AG09319 (cell line): ENCODE results near the gene NUDT6.

Experiments used
- DNase-seq: peaks from one replicate; pipeline ENCODE4 v3.0.0-alpha.2; 2010; ENCODE audit warnings: low read depth; ENCODE audit errors: extremely low read depth
- TF ChIP-seq, protein P1 (sequence below): IDR thresholded peaks from 2 replicates; pipeline ENCODE4 v1.5.1; 2011; ENCODE audit warnings: low read depth, mild to moderate bottlenecking, inconsistent platforms, low read length, moderate library complexity

Gene NUDT6

DNA sequence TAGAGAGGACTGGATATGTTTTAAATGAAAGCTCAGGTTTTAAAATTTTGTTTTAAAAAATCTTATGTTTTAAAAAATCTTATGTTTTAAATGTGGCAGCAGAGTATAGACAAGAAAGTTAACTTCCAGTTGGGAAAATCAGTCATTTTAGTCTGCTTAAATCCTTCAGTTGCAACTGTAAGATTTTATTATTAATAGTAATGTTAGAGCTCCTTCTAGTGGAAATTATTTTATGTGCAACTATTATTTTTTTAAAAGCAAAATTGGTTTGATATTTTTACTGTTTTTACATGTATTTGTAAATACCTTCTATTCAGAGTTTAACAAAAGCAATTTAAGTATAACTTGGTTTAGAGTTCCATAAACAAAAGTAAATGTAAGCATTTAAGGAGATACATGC is 8.5 kb upstream of the NUDT6 start:
- DNase-seq, result no peak
- TF ChIP-seq, protein P1, sequence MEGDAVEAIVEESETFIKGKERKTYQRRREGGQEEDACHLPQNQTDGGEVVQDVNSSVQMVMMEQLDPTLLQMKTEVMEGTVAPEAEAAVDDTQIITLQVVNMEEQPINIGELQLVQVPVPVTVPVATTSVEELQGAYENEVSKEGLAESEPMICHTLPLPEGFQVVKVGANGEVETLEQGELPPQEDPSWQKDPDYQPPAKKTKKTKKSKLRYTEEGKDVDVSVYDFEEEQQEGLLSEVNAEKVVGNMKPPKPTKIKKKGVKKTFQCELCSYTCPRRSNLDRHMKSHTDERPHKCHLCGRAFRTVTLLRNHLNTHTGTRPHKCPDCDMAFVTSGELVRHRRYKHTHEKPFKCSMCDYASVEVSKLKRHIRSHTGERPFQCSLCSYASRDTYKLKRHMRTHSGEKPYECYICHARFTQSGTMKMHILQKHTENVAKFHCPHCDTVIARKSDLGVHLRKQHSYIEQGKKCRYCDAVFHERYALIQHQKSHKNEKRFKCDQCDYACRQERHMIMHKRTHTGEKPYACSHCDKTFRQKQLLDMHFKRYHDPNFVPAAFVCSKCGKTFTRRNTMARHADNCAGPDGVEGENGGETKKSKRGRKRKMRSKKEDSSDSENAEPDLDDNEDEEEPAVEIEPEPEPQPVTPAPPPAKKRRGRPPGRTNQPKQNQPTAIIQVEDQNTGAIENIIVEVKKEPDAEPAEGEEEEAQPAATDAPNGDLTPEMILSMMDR, result peak; percentile 38

GRCh38 chr4:122928930-122929329 is 6.5 kb upstream of the NUDT6 start:
- no peak for DNase-seq

GRCh38 chr4:122922877-122923511 is 597 bp upstream of the NUDT6 start:
- TF ChIP-seq, protein P1, result no peak; the same call in 1 of the 2 replicates
- DNase-seq, result peak; percentile 25

More at GRCh38 chr4:122928930-122929329, 6.5 kb upstream of the NUDT6 start:
- TF ChIP-seq, protein P1, result no peak

DNA sequence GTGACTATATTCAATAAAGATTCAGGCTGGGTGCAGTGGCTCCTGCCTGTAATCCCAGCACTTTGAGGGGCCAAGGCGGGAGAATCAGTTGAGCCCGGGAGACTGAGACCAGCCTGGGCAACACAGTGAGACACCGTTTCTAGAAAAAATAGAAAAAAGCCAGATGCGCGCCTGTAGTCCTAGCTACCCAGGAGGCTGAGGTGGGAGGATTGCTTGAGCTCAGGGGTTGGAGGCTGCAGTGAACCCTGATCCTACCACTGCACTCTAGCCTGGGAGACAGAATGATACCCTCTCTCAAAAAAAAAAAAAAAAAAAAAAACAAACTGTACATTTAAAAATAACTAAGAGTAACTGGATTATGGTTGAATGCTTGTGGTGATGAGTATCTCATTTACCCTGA is 1.1 kb downstream of the NUDT6 start:
- DNase-seq, result no peak
- TF ChIP-seq, protein P1, result no peak

DNA sequence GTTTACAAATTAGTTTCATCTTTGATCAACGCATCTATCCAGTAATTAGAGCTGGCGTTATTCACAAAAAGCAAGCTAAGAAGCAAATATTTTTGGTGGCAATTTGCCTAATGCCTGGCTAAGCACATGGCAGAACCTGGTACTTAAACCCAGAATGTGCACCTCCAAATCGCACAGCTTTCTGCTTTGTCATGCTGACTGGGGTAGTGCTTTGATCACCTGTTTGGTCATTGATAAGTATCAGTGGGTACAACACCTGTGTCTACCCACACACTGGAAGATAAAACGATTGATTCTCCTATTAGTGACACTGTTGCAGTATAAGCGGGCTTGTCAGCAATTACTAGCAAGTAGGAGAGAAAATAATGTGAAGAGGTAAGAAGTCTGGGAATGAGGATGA is 1.9 kb downstream of the NUDT6 start:
- TF ChIP-seq, protein P1, result no peak
- DNase-seq, result no peak

- TF ChIP-seq, protein P1, result no peak
- DNase-seq, result no peak
Observed at GRCh38 chr4:122917731-122918130, 4.7 kb downstream of the NUDT6 start.

DNA sequence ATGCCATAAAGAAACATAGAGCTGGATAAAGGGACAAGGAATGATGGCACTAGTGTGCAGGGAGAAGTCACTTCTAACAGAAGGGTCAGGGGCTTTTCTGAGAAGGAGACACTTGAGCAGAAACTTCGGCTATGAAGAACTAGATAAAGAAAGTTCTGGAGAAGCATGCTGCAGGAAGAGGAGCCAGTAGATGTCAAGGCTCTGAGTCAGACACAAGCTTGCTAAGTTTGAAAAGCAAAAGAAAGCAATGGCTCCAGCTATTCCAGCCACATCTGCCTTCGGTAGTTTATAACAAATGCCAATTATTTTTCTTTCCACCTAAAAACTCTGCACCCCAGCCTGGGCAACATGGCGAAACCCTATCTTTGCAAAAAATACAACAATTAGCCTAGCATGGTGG is 7.5 kb downstream of the NUDT6 start:
- TF ChIP-seq, protein P1, result no peak
- no peak for DNase-seq
